Fibroblast of the aortic adventitia (primary cell): ENCODE data around the gene STEAP4. TPM values are rescaled to one million over a fixed set of nuclear protein-coding genes. Genes with fewer than 3 reads are reported as not detected.

Experiments
- DNase-seq: peaks from one replicate; pipeline ENCODE4 v3.0.0-alpha.2; 2010; ENCODE audit warnings: low read depth
- H3K4me3 ChIP-seq: 2 replicates; pipeline ENCODE4 v1.5.1; 2011; ENCODE audit warnings: low read depth, mild to moderate bottlenecking, control low read depth, low read length, moderate library complexity
- CTCF ChIP-seq: IDR thresholded peaks from 2 replicates; pipeline ENCODE4 v1.5.1; 2011; ENCODE audit warnings: mild to moderate bottlenecking, low read length, control low read depth, inconsistent platforms; ENCODE audit not compliant: insufficient read depth
- total RNA-seq: library from RNA; depleted of rRNA; stranded (reverse); fragments of >200 nt; gene quantifications from 2 replicates; pipeline ENCODE4 v1.2.3, GENCODE V29; 2012; ENCODE audit warnings: low replicate concordance

STEAP4 gene
- total RNA-seq, 1 donor, result 2.1 TPM

- DNase-seq, result peak; percentile 18
- no peak overlapping the region for H3K4me3 ChIP-seq
- TF ChIP-seq CTCF, result peak; percentile 66
Observed at GRCh38 chr7:88344956-88345832, 38.5 kb upstream of the STEAP4 start.

GRCh38 chr7:88344271-88344670, 37.6 kb upstream of the STEAP4 start:
- no peak for TF ChIP-seq CTCF
- no peak overlapping the region for H3K4me3 ChIP-seq
- DNase-seq, result no peak

- no peak overlapping the region for H3K4me3 ChIP-seq
- DNase-seq, result no peak
- no peak for TF ChIP-seq CTCF
Observed at GRCh38 chr7:88339195-88339922, 32.7 kb upstream of the STEAP4 start.

- H3K4me3 ChIP-seq, result no peak overlapping the region
- DNase-seq, result no peak
- TF ChIP-seq CTCF, result no peak
Observed at GRCh38 chr7:88338503-88338902, 31.8 kb upstream of the STEAP4 start.

- no peak for TF ChIP-seq CTCF
- DNase-seq, result peak; percentile 47
- no peak overlapping the region for H3K4me3 ChIP-seq
Observed at GRCh38 chr7:88337572-88337971, 30.9 kb upstream of the STEAP4 start.

GRCh38 chr7:88331322-88331721, 24.6 kb upstream of the STEAP4 start:
- H3K4me3 ChIP-seq, result no peak overlapping the region
- TF ChIP-seq CTCF, result no peak
- DNase-seq, result peak; percentile 11
